AG09319 (cell line): ENCODE measurements around the gene MAD1L1.

ENCODE experiments used
- DNase-seq: peaks from one replicate; pipeline ENCODE4 v3.0.0-alpha.2; 2010; ENCODE audit warnings: low read depth; ENCODE audit errors: extremely low read depth
- TF ChIP-seq, protein P1 (sequence below): IDR thresholded peaks from 2 replicates; pipeline ENCODE4 v1.5.1; 2011; ENCODE audit warnings: low read depth, mild to moderate bottlenecking, inconsistent platforms, low read length, moderate library complexity

The MAD1L1 gene

DNA sequence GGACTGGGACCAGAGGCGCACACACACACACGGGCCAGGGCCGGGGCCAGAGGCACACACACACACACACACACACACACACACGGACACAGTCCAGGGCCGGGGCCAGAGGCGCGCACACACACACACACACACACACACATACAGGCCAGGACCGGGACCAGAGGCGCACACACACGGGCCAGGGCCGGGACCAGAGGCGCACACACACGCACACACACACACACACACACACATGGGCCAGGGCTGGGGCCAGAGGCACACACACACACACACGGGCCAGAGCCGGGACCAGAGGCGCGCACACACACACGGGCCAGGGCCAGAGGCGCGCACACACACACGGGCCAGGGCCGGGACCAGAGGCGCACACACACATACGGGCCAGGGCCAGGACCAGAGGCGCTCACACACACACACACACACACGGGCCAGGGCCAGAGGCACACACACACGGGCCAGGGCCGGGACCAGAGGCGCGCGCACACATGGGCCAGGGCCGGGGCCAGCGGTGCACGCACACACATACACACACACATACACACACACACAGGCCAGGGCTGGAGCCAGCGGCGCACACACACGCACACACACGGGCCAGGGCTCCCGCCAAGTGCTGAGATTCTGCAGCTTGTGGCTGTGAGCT, 293.8 kb downstream of the MAD1L1 start:
- TF ChIP-seq, protein P1, sequence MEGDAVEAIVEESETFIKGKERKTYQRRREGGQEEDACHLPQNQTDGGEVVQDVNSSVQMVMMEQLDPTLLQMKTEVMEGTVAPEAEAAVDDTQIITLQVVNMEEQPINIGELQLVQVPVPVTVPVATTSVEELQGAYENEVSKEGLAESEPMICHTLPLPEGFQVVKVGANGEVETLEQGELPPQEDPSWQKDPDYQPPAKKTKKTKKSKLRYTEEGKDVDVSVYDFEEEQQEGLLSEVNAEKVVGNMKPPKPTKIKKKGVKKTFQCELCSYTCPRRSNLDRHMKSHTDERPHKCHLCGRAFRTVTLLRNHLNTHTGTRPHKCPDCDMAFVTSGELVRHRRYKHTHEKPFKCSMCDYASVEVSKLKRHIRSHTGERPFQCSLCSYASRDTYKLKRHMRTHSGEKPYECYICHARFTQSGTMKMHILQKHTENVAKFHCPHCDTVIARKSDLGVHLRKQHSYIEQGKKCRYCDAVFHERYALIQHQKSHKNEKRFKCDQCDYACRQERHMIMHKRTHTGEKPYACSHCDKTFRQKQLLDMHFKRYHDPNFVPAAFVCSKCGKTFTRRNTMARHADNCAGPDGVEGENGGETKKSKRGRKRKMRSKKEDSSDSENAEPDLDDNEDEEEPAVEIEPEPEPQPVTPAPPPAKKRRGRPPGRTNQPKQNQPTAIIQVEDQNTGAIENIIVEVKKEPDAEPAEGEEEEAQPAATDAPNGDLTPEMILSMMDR, result no peak
- DNase-seq, result no peak

DNA sequence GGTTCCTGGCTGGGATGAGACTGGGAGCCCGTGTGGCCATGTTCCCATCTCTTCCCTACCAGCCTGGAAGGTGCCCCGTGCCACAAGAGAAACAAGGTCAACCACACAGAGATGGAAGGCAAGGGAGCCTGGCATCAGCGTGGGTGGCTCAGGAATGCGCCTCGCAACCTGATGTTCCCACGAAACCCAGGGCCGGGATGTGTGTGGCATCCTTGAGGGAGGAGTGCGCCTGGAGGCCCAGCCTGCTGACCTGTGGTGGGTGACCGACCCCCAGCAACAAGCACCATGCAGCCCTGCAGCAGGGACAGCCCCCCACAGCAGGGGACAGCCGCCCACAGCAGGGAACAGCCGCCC, 295.5 kb downstream of the MAD1L1 start:
- TF ChIP-seq, protein P1, result no peak
- no peak for DNase-seq

DNA sequence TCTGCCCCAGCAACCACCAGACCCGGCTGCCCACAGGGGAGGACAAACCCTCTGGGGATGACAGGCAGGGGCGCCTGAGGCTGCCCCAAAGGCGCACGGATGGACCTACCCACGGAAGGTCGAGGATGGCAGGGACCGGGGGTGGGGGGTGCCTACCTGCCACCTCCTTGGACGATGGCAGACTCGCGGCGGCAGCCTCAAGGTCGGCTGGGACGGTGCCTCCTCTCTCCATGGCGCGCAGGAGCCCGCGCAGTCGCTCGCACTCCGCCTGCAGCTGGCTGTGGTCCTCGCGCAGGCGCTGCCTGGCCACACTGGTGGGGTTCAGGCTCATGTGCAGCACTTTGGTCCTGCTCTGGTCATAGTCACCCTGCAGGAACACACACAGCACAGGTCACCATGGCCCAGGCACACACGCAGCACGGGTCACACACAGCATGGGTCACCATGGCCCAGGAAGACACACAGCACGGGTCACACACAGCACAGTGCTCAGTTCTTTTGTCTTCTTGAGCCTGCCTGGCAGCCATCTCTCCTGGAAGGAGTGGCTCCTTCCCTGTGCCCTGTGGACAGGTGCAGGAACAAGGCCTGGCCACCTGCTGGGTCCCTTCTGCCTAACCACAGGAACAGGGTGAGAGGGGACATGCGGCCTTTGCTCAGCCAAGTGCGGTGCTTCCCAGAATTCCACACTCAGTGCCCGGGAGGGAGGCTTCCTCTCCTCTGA, 296.1 kb downstream of the MAD1L1 start:
- DNase-seq, result no peak
- TF ChIP-seq, protein P1, result no peak

DNA sequence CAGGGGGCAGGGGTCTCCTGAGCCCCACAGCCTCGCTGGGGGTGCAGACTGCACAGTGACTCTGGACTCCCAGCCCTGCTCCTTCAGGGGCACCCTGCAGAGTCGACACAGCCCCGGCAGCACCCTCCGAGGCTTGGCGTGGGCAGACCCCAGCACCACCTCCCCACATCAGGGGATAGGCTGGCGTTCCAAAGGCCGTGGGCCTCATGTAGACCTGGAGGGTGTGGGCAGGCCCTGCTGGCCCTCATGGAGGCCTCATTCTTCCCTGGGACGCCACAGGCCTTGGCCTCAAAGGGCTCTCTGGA, 296.8 kb downstream of the MAD1L1 start:
- TF ChIP-seq, protein P1, result no peak
- no peak for DNase-seq

DNA sequence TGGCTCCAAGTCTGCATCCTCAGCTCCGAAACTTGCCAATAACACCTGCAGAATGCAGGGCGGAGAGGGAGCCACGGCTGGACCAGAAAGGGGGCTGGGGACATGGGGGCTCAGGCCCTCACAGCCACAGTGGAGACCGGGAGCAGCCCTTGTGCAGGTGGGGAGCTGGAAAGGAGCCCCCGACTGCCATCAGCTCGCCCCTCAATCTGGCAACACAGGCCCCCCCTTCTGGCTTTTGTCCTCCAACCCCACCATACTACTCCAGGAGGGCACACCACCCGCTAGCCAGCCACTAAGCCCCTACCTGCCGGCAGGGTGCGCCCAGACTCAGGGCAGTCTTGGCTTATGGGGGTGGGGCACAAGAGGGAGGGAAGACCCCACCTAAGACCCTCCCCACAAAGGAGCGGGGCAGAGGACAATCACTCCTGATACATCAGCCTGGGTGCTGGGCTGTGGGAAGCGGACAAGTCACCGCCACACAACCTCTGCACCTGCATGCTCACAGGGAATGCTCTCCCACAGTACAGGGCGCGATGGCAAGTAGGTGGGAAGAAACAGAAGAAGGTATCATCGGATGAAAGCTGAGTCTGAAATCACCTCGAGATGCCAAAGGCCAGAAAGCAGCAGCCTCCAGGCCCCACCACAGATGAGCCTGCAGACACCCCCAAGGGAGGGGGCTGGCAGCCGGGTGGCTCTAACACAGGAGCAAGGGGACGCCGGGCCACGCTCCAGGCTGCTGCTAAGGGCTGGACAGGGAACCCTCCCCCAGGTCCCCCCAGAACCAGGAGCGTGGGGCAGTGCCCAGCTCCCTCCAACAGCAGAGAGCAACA, 297.4 kb downstream of the MAD1L1 start:
- DNase-seq, result no peak
- TF ChIP-seq, protein P1, result no peak

DNA sequence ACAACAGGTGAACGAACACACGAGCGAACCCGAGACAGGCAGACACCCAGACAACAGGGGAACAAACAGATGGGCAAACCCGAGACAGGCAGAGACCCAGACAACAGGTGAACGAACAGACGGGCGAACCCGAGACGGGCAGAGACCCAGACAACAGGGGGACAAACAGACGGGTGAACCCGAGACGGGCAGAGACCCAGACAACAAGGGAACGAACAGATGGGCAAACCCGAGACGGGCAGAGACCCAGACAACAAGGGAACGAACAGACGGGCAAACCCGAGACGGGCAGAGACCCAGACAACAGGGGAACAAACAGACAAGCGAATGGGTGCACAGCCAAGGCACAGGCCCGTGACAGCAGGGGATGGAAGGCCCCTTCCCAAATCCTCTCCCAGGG, 298.0 kb downstream of the MAD1L1 start:
- DNase-seq, result no peak
- TF ChIP-seq, protein P1, result no peak

DNA sequence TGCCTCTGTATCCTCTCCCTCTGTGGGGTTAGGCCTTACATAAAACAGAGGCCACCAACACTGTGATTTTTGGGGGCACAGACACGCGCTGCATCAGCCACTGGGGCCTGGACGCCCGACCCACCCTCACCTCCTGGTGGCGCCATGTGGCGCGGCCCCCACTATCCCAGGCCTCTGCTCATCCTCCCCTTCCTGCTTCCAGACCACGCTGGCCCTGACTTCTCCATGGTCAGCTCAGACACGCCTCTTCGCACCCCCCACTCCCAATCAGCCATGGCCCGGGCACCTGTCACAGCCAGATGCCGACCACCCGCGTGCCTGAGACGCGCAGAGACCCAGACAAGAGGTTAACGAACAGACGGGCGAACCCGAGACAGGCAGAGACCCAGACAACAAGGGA, 298.7 kb downstream of the MAD1L1 start:
- TF ChIP-seq, protein P1, result no peak
- DNase-seq, result no peak
